BLaER1 treated with 17β-estradiol and CSF1 and Interleukin-3, amounts not matched to agents 10 nM and 100 nM (cell line): ENCODE measurements around the gene EGFL6.

Source experiments
- H3K27ac ChIP-seq, 11 experiments: shearing (Covaris generic); formaldehyde crosslinking; 2 replicates each; pipeline ENCODE4 v1.8.1; 2022
- H3K27me3 ChIP-seq, 11 experiments: shearing (Covaris generic); formaldehyde crosslinking; 2 replicates each; pipeline ENCODE4 v1.8.1; 2022
- H3K36me3 ChIP-seq, 11 experiments: shearing (Covaris generic); formaldehyde crosslinking; 2 replicates each; pipeline ENCODE4 v1.8.1; 2022
- H3K4me1 ChIP-seq, 10 experiments: shearing (Covaris generic); formaldehyde crosslinking; 2 replicates each; pipeline ENCODE4 v1.8.1; 2022
- H3K4me2 ChIP-seq, 11 experiments: shearing (Covaris generic); formaldehyde crosslinking; 2 replicates each; pipeline ENCODE4 v1.8.1; 2022
- H3K4me3 ChIP-seq, 10 experiments: shearing (Covaris generic); formaldehyde crosslinking; 2 replicates each; pipeline ENCODE4 v1.8.1; 2022
- H3K9ac ChIP-seq, 11 experiments: shearing (Covaris generic); formaldehyde crosslinking; 2 replicates each; pipeline ENCODE4 v1.8.1; 2022
- H3K9me3 ChIP-seq, 11 experiments: shearing (Covaris generic); formaldehyde crosslinking; replicated peaks in 1 of 11; 2 replicates each; pipeline ENCODE4 v1.8.1; 2022
- H4K20me1 ChIP-seq, 11 experiments: shearing (Covaris generic); formaldehyde crosslinking; 2 replicates each; pipeline ENCODE4 v1.8.1; 2022
- Cebpa-rat ChIP-seq, 11 experiments: shearing (Covaris generic); IDR thresholded peaks; 2 replicates each; pipeline ENCODE4 v1.8.1; 2022

EGFL6 gene, protein sequence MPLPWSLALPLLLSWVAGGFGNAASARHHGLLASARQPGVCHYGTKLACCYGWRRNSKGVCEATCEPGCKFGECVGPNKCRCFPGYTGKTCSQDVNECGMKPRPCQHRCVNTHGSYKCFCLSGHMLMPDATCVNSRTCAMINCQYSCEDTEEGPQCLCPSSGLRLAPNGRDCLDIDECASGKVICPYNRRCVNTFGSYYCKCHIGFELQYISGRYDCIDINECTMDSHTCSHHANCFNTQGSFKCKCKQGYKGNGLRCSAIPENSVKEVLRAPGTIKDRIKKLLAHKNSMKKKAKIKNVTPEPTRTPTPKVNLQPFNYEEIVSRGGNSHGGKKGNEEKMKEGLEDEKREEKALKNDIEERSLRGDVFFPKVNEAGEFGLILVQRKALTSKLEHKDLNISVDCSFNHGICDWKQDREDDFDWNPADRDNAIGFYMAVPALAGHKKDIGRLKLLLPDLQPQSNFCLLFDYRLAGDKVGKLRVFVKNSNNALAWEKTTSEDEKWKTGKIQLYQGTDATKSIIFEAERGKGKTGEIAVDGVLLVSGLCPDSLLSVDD

DNA sequence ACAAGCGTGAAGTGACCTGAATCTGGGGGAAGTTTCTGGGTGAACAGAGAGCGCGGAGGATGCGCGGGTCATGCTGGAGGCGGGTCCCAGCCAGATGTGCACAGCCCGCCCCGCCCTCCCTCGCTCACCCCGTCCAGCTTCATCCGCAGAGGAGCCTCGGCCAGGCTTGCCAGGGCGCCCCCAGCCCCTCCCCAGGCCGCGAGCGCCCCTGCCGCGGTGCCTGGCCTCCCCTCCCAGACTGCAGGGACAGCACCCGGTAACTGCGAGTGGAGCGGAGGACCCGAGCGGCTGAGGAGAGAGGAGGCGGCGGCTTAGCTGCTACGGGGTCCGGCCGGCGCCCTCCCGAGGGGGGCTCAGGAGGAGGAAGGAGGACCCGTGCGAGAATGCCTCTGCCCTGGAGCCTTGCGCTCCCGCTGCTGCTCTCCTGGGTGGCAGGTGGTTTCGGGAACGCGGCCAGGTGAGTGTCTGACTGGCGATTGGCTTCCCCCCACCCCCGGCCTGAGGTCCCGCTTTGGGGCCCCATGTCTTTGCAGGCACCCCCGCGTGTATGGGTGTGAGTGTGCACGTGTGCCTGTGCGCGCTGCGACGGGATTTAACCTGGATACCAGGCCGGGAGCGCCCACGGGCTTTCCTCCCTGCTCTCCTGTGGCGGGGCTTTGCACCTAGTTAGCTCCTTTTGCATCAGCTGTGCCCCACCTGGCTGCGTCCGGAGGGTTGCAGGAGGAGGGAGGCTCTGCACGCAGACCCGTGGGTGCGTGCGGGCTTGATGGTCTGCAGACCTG lies at the start of gene EGFL6:
TSS of gene EGFL6 (plus strand) at position 123 of the 782 bp plus-strand sequence. CDS start at position 384, 261 bp downstream.
- peaks cover 99 to 100% (median 99%) of the 10 kb centered on the region in 11 experiments for H3K27me3 ChIP-seq
- H3K4me1 ChIP-seq: no peaks in the 10 kb centered on the region
- no peak for TF ChIP-seq Cebpa-rat (IDR thresholded peaks at IDR 0.05)
- no peak within 1 kb of the TSS for H3K27ac ChIP-seq
- H3K9me3 ChIP-seq: peaks cover 0 to 13% (median 6%) of the 10 kb centered on the region in 11 experiments; a peak in 11 of 22 replicates
- H3K4me2 ChIP-seq: no peak within 1 kb of the TSS
- H4K20me1 ChIP-seq: peaks cover 0 to 4% (median 0%) of the 10 kb centered on the region in 11 experiments; a peak in 4 of 22 replicates
- no peak within 1 kb of the TSS for H3K9ac ChIP-seq
- no peaks in the 10 kb centered on the region for H3K36me3 ChIP-seq
- H3K4me3 ChIP-seq: no peak within 1 kb of the TSS

DNA sequence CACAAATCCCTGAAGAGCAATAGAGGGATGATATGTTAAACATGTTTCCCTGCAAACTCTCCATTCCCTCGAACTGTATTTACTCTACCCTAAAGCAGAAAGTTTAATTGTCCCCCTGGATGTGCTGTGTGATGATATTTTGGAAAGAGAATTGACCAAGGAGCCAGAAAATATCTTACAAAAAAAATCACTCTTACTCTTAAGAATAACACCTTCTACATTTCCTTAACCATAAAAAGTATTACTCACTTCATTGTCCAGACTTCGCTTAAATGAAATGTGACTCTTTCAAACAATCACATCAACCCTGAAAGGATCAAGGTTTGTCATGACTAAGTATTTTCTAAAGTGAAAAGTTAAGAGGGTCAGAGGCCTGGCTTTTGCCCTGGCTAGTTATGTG lies 49.0 kb upstream of the EGFL6 start:
- peaks cover 100% of the 10 kb centered on the region in 11 experiments for H3K27me3 ChIP-seq
- H3K4me2 ChIP-seq: no peak overlapping the region
- H3K27ac ChIP-seq: no peak overlapping the region
- peaks cover 0 to 9% (median 0%) of the 10 kb centered on the region in 10 experiments; a peak in 5 of 20 replicates for H3K4me1 ChIP-seq
- TF ChIP-seq Cebpa-rat (IDR thresholded peaks at IDR 0.05): no peak
- H3K4me3 ChIP-seq: no peak overlapping the region
- no peaks in the 10 kb centered on the region for H3K36me3 ChIP-seq
- peaks cover 0 to 22% (median 7%) of the 10 kb centered on the region in 11 experiments; a peak in 10 of 22 replicates for H3K9me3 ChIP-seq
- no peaks in the 10 kb centered on the region; a peak in 2 of 22 replicates for H4K20me1 ChIP-seq
- no peak overlapping the region for H3K9ac ChIP-seq

DNA sequence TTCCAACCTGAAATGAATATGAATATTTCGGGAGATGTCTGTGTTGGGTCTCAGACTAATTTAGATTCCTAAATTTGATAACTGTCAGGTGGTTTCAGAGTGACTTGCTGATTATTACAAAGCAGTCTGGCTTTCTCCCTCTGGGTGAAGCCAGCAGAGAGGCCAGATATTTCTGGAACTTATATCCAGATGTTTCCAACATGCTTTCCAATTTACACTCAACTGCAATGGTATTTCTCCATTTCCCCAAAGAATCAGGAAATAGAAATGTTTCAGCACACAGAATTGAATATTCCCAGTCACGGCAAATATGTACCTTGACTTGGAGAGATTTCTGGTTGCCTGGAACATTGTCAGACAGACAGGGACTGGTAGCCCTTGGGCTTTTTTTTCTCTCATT lies 48.5 kb upstream of the EGFL6 start:
- no peaks in the 10 kb centered on the region; a peak in 2 of 22 replicates for H4K20me1 ChIP-seq
- peaks cover 0 to 5% (median 0%) of the 10 kb centered on the region in 10 experiments; a peak in 1 of 20 replicates for H3K4me1 ChIP-seq
- no peak overlapping the region for H3K27ac ChIP-seq
- no peaks in the 10 kb centered on the region for H3K36me3 ChIP-seq
- H3K9ac ChIP-seq: no peak overlapping the region
- H3K4me2 ChIP-seq: no peak overlapping the region
- TF ChIP-seq Cebpa-rat (IDR thresholded peaks at IDR 0.05): no peak
- no peak overlapping the region for H3K4me3 ChIP-seq
- peaks cover 100% of the 10 kb centered on the region in 11 experiments for H3K27me3 ChIP-seq
- H3K9me3 ChIP-seq: peaks cover 0 to 22% (median 7%) of the 10 kb centered on the region in 11 experiments; a peak in 10 of 22 replicates

DNA sequence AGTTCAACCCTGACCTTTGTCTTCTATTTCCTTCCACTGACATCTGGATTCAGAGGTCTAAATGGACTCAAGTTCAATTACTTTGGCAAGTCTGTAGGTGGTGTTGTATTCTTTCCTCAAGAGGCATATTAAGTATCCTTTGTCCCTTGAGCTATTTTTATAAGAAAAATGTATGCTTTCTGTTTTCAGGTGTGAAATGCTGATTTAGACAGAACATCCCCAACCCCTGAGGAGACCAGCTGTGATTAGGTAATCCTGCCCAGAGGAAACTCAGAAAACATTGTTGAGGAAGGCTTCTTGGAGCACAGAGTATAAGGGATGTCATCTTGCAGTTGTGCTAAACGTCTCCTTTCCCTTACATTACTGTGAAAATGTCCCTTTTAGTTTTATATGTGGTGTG lies 46.6 kb upstream of the EGFL6 start:
- no peak overlapping the region for H3K4me3 ChIP-seq
- H4K20me1 ChIP-seq: no peaks in the 10 kb centered on the region; a peak in 2 of 22 replicates
- no peak overlapping the region for H3K27ac ChIP-seq
- peaks cover 0 to 10% (median 6%) of the 10 kb centered on the region in 11 experiments; a peak in 8 of 22 replicates for H3K9me3 ChIP-seq
- no peak for TF ChIP-seq Cebpa-rat (IDR thresholded peaks at IDR 0.05)
- no peak overlapping the region for H3K4me2 ChIP-seq
- H3K27me3 ChIP-seq: peaks cover 86 to 87% (median 86%) of the 10 kb centered on the region in 11 experiments
- H3K36me3 ChIP-seq: no peaks in the 10 kb centered on the region
- no peak overlapping the region for H3K9ac ChIP-seq
- H3K4me1 ChIP-seq: 0 out of 20 replicates have a peak, but pooled peaks cover 0 to 5% (median 0%) of the 10 kb centered on the region in 10 experiments

DNA sequence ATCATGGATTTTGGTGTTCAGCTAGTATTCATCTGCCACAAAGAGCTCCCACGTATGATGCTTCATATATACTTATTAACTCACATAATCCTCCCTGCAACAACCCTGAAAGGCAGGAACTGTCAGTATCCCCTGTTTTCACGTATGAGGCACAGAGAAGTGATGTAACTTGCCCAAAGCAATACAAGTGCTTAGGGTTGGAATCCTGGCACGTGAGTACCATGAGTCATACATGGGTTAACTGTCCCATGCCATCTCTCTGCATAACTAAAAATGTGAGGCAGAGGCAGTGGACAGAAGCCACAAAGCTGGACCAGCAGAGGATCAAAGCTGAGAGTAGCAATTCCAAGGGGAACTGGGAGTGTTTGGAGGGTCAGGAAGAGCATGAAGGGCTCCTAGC lies 35.7 kb upstream of the EGFL6 start:
- TF ChIP-seq Cebpa-rat (IDR thresholded peaks at IDR 0.05): no peak
- no peak overlapping the region for H3K27ac ChIP-seq
- H3K4me1 ChIP-seq: peaks cover 0 to 13% (median 8%) of the 10 kb centered on the region in 10 experiments; a peak in 9 of 20 replicates
- H3K36me3 ChIP-seq: no peaks in the 10 kb centered on the region
- peaks cover 0 to 5% (median 0%) of the 10 kb centered on the region in 11 experiments; a peak in 1 of 22 replicates for H4K20me1 ChIP-seq
- H3K4me3 ChIP-seq: no peak overlapping the region
- peaks cover 0 to 9% (median 0%) of the 10 kb centered on the region in 11 experiments; a peak in 2 of 22 replicates for H3K9me3 ChIP-seq
- H3K4me2 ChIP-seq: no peak overlapping the region
- no peak overlapping the region for H3K9ac ChIP-seq
- H3K27me3 ChIP-seq: peaks cover 96 to 100% (median 99%) of the 10 kb centered on the region in 11 experiments

DNA sequence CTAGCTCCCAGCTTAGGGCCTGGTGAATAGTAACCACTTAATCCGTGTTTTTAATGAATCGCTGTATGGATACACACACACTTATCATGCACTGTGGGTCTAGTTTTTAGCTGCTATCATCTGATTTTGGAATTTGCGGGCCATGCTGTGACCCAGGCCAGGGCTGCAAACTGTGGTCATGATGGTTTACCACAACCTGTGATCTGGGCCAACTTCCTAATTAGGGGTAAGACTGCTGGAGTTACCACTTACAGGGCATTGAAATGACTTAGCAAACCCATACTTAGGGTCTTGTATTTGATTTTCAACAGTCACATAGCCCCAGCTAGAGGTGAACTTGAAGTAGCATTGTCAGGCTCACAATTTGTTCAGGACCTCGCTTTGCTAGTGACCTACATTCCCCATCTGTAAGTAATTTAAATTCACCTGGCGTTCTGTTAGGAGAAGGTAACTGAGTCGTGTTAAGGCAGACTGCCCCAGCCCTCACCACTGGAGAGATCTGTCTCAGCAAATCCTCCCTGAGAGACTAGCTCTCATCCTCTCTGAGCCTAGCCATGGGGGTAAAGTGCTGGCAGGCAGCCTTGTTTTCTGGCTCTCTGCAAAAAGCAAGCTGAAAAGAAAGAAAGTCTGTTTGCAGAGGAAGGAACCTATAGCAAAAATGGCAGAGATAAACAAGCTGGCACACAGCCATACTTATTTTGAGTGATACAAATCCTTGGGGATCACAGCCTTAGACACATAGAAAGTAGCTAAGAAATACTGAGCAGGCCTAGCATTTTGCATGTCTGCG lies 33.8 kb upstream of the EGFL6 start:
- Histone ChIP-seq H3K27ac (no peak overlapping the region), H3K4me1 (peaks cover 0 to 13% (median 8%) of the 10 kb centered on the region in 10 experiments; a peak in 9 of 20 replicates), H4K20me1 (peaks cover 0 to 5% (median 0%) of the 10 kb centered on the region in 11 experiments; a peak in 2 of 22 replicates), H3K4me2 (peak overlapping the region in 7 of 11 experiments; percentile 13 to 49 (median 27); a peak in 9 of 22 replicates), H3K9me3 (peaks cover 0 to 9% (median 0%) of the 10 kb centered on the region in 11 experiments; a peak in 2 of 22 replicates), H3K9ac (no peak overlapping the region), H3K4me3 (no peak overlapping the region), H3K27me3 (peaks cover 96 to 100% (median 99%) of the 10 kb centered on the region in 11 experiments), H3K36me3 (no peaks in the 10 kb centered on the region)
- TF ChIP-seq Cebpa-rat (IDR thresholded peaks at IDR 0.05): no peak

DNA sequence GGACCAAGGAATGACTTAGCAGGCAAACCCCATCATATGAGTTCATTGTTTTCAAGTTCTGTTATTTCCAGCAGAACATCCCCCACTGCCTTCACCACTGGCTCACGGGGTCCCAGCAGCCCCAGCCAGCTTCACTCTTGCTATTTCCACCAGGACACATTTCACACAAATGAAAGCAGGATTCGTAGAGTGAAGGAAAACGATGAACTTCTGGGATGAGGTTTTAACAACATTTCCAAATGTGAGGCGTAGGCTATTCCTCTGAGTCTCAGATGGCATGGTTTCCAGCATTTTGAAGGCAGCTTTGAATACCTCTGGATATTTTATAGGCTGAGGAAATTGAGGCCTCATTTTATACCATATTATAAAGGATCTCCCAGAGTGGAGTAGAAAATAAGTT lies 32.9 kb upstream of the EGFL6 start:
- H3K27me3 ChIP-seq: peaks cover 95 to 100% (median 99%) of the 10 kb centered on the region in 11 experiments
- H3K9me3 ChIP-seq: peaks cover 0 to 7% (median 0%) of the 10 kb centered on the region in 11 experiments; a peak in 2 of 22 replicates
- H3K27ac ChIP-seq: no peak overlapping the region
- H3K4me3 ChIP-seq: no peak overlapping the region
- TF ChIP-seq Cebpa-rat (IDR thresholded peaks at IDR 0.05): no peak
- no peaks in the 10 kb centered on the region for H3K36me3 ChIP-seq
- H3K4me2 ChIP-seq: peak overlapping the region in 3 of 11 experiments; percentile 29 to 49 (median 48); a peak in 1 of 22 replicates
- peaks cover 0 to 13% (median 8%) of the 10 kb centered on the region in 10 experiments; a peak in 9 of 20 replicates for H3K4me1 ChIP-seq
- H3K9ac ChIP-seq: no peak overlapping the region
- peaks cover 0 to 5% (median 0%) of the 10 kb centered on the region in 11 experiments; a peak in 2 of 22 replicates for H4K20me1 ChIP-seq

DNA sequence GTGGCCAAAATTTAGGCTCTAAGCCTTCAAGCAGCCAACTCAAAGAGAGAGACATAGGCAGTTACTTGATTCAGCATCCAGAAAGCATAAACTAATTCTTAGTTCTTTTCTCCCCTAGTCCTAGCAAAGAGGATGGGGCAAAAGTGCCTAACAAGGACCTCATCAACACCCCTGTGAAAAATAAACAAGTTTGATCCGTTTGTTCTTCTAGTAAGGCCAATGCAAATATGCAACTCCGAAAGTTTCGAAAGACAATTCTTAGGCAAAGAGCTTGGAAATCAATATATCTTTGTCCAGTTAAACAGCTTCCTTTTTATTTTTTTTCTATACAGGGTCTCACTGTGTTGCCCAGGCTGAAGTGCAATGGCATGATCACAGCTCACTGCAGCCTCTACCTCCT lies 31.0 kb upstream of the EGFL6 start:
- no peak overlapping the region for H3K4me2 ChIP-seq
- H4K20me1 ChIP-seq: peaks cover 0 to 5% (median 0%) of the 10 kb centered on the region in 11 experiments; a peak in 2 of 22 replicates
- no peak overlapping the region for H3K27ac ChIP-seq
- H3K4me3 ChIP-seq: no peak overlapping the region
- TF ChIP-seq Cebpa-rat (IDR thresholded peaks at IDR 0.05): no peak
- H3K9me3 ChIP-seq: peaks cover 0 to 10% (median 0%) of the 10 kb centered on the region in 11 experiments; a peak in 2 of 22 replicates
- peaks cover 94 to 100% (median 99%) of the 10 kb centered on the region in 11 experiments for H3K27me3 ChIP-seq
- no peaks in the 10 kb centered on the region for H3K36me3 ChIP-seq
- peaks cover 0 to 13% (median 8%) of the 10 kb centered on the region in 10 experiments; a peak in 9 of 20 replicates for H3K4me1 ChIP-seq
- no peak overlapping the region for H3K9ac ChIP-seq
